ENCODE results near the gene HDDC3. TPM values are rescaled to one million over a fixed set of nuclear protein-coding genes. Genes with fewer than 3 reads are reported as not detected.

HDDC3 gene
- total RNA-seq, 1 experiment from 2014 or later, result 19.7 TPM

DNA sequence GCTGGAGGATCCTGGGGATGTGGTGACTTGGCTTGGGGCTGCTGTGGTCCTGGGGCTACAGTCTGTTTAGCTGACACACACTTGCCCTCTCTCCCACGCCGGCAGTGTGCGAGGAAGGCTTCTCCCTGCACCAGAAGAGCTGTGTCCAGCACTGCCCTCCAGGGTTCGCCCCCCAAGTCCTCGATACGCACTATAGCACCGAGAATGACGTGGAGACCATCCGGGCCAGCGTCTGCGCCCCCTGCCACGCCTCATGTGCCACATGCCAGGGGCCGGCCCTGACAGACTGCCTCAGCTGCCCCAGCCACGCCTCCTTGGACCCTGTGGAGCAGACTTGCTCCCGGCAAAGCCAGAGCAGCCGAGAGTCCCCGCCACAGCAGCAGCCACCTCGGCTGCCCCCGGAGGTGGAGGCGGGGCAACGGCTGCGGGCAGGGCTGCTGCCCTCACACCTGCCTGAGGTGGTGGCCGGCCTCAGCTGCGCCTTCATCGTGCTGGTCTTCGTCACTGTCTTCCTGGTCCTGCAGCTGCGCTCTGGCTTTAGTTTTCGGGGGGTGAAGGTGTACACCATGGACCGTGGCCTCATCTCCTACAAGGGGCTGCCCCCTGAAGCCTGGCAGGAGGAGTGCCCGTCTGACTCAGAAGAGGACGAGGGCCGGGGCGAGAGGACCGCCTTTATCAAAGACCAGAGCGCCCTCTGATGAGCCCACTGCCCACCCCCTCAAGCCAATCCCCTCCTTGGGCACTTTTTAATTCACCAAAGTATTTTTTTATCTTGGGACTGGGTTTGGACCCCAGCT is 51.0 kb downstream of the HDDC3 start:
- DNase-seq (ENCODE audit: extremely low read depth, low read depth), result no peak

DNA sequence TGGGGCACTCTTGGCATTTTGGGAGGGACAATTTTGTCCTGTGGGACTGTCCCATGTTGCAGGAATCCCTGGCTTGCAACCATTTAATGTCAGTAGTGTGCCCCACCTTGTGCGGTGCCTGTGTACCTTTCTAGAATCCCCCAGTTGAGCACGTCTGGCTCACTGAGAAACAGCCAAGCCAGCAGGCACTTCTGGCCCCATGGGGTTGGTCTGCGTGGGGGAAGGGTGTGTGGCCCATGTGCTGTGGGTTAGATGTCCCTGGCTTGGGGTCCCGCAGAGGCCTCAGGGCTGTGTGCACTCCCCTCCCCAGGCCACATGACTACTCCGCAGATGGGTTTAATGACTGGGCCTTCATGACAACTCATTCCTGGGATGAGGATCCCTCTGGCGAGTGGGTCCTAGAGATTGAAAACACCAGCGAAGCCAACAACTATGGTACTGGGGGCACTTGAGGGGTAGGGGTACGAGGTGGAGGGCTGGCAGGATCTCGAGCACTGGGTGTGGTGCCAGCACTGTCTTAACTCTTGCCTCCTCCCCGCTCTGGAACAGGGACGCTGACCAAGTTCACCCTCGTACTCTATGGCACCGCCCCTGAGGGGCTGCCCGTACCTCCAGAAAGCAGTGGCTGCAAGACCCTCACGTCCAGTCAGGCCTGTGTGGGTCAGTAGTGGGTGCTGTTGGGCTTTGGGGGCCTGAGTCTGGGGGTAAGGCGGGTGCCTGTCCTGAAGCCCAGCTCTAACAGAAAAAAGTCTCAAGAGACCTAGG is 51.8 kb downstream of the HDDC3 start:
- DNase-seq (ENCODE audit: extremely low read depth, low read depth), result no peak

Small RNA genes within 50 kb of the gene (small RNA-seq; reads per million reads assigned to genes)
- gene RF00019, result 0 reads per million in 2 experiments

Other genes starting within 250 kb of the HDDC3 start
- gene BLM, start 215.2 kb downstream of the HDDC3 start, total RNA-seq (2014; rRNA removed; shearing (Covaris generic)), result 9.9 and 10.6 TPM in 2 replicates
- gene FURIN, start 64.0 kb downstream of the HDDC3 start, total RNA-seq (2014; rRNA removed; shearing (Covaris generic)), result 29.0 and 37.7 TPM in 2 replicates
- gene FES, start 48.0 kb downstream of the HDDC3 start, total RNA-seq (2014; rRNA removed; shearing (Covaris generic)), result 0.59 TPM in 1 of 2 replicates, not detected in the other
- 15.7 and 19.9 TPM in 2 replicates for gene MAN2A2, start 29.2 kb downstream of the HDDC3 start, total RNA-seq (2014; rRNA removed; shearing (Covaris generic))
- 30.3 and 31.5 TPM in 2 replicates for gene UNC45A, start 2.7 kb upstream of the HDDC3 start, total RNA-seq (2014; rRNA removed; shearing (Covaris generic))
- 24.1 TPM in 2 replicates for gene RCCD1, start 22.3 kb upstream of the HDDC3 start, total RNA-seq (2014; rRNA removed; shearing (Covaris generic))
- 168 and 185 TPM in 2 replicates for gene PRC1, start 62.0 kb upstream of the HDDC3 start, total RNA-seq (2014; rRNA removed; shearing (Covaris generic))
- gene VPS33B, start 90.0 kb upstream of the HDDC3 start, total RNA-seq (2014; rRNA removed; shearing (Covaris generic)), result 9.8 and 10.4 TPM in 2 replicates
- 0.03 and 0.05 TPM in 2 replicates for gene SV2B, start 167.7 kb upstream of the HDDC3 start, total RNA-seq (2014; rRNA removed; shearing (Covaris generic))

Measured in NCI-H460 (cell line).